ENCODE data around the gene ITPR2. TPM values are rescaled to one million over a fixed set of nuclear protein-coding genes. Genes with fewer than 3 reads are reported as not detected.
"Not testable (repeated sequence)": the region's sequence is repeated elsewhere in the genome, so short reads cannot be mapped to it uniquely, and the experiment has no call there.

ITPR2 gene
- polyA plus RNA-seq, 3 donors = 14.9 to 18.2 (median 15.1) TPM

DNA sequence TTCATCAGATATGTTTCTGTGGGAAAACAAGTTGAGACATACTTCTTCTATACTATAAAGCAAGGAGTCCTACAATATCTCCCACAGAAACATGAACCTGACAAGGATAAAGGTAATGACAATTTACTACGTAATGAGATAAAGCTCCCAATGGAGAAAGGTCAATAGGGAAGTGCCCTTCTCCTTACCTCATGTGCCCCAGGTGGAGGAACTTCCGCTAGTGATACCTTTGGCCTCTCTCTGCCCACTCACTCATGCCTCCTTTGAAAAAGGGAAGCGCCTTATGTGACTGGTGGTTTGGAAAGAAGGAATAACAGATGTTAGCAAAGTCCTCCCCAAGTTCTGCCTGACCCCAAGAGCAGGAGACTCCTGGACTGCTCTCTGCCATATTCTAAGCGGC lies 305.3 kb downstream of the ITPR2 start:
- DNase-seq (ENCODE audit: extremely low read depth in 1 of 11, low read depth in 9 of 11, low spot score in 4 of 11) = no peak

DNA sequence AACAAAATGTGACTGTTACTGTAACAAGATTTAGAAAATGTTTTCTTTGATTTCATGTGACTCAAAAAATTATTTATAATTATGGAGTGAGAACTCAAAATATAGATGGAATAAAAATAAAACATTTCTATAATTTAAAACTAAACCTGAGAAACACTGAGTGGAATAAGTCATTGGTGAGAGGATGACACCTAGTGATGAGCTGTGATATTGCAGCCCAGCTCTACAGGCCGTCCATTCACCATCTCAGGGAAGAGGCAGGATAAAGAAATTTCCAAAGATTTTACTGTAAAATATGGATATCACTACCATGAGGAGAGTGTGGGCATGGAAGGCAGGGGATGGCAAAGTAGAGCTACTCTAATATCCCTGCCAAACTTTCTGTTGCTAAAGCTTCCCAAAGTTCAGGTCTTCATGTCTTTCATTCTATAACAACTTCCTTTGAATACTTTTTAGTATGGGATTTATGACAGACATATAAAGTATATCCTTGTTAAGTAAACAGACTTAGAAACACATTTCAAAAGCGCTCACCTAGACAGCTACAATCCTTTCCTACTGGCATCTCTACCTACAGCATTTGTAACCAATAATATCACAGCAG lies 308.0 kb downstream of the ITPR2 start:
- DNase-seq (ENCODE audit: extremely low read depth in 1 of 11, low read depth in 9 of 11, low spot score in 4 of 11) = no peak

DNA sequence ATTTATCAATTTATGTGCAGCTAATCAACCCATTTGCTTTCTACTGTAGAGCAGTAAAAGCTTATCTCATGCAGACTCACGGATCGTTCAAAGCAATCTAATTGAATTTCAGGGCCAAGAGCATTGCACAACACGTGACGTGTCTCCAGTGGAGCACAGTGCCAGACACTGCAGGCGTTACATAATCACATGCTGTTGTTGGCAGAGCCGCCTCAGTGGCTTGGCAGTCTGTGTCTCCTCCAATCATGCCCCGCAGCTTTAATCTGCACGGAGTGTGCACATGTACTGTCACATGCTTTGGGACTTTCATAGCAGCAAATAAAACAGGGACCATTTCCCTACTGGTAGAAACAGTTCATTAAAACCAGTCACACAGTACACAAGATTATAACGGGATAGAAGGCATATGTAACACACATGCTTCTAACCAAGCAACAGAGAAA lies 309.3 kb downstream of the ITPR2 start:
- peak in 6 of 11 donors; percentile 7 to 29 (median 20) for DNase-seq (ENCODE audit: extremely low read depth in 1 of 11, low read depth in 9 of 11, low spot score in 4 of 11)

DNA sequence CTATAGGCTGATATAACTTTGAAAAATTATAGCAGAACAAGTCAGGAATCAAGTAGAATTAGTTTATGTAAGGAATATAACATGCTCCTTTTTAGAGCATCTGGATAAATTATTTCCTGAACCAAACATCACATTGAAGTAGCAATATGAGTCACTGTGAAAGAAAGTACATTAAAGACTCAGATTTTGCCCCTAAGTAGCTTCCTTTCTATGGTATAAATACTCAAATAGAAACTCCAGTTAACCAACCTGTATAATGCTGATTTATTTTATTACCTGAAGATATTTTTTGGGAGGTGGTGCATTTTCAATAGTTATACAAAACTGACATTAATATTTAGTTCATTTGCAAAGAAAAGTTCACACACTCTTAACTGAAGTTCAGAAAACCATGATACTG lies 312.1 kb downstream of the ITPR2 start:
- DNase-seq (ENCODE audit: extremely low read depth in 1 of 11, low read depth in 9 of 11, low spot score in 4 of 11) = no peak

DNA sequence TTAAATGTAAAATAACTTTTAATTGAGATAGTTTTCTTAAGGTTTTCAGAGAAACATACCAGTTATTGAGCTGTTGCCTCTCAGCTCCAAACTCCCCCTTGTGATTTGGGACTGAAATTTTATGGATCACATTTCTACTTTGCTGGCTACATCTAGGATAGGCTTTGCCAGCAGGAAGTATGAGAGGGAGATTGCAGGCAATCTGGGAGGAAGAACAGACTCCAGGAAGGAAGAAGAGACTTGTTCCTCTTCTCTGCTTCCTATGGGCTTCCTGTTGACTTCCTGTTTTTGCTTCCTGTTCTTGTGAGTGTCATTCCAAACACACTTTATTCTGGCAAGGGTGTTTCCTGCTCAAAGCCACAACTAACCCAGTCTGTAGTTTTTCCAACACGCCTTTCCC lies 312.9 kb downstream of the ITPR2 start:
- DNase-seq (ENCODE audit: extremely low read depth in 1 of 11, low read depth in 9 of 11, low spot score in 4 of 11) = no peak

DNA sequence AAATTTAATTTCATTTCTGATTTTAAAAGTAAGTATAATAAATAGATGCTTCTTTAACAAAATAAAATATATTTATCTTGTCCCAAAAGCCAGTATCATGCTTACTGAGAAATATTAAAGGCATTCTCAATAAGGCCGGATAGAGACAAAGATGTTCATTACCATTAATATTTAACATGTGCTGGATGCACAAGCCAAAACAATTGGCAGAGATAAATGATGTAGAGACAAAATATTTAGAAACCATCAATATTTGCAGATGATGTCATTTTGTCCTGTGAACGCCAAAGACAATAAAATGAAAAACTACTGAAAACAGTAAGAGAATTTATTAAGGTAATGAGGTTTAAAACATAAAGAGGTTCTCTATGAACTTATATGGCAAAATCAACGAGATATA lies 313.5 kb downstream of the ITPR2 start:
- no peak for DNase-seq (ENCODE audit: extremely low read depth in 1 of 11, low read depth in 9 of 11, low spot score in 4 of 11)

DNA sequence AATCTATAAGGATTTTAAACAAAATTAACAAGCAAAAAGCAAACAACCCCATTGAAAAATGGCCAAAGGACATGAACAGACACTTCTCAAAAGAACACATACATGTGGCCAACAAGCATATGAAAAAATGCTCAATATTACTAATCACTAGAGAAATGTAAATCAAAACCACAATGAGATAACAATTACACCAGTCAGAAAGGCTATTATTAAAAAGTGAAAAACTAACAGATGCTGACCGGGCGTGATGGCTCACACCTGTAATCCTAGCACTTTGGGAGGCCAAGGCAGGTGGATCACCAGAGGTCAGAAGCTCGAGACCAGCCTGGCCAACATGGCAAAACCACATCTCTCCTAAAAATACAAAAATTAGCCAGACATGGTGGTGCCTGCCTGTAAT lies 315.7 kb downstream of the ITPR2 start:
- DNase-seq (ENCODE audit: extremely low read depth in 1 of 11, low read depth in 9 of 11, low spot score in 4 of 11) = not testable (repeated sequence)

DNA sequence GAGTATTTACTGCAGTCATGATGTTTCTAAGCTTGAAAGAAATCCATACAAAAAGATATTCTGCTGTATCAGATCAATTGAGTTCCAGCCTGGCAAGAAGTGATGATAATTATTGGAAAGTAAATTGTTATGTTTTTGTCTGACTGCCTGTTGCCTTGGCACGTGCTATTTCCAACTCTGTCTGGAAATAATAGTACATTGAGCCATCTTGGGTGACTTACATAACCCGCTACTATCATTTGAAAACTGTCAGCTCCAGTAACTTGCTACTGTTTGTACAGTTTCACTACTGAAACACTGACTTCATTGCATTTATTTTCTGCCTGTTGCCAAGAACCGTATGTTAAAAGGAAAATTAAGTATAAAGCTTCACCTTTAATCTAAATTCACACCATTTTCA lies 318.6 kb downstream of the ITPR2 start:
- DNase-seq (ENCODE audit: extremely low read depth in 1 of 11, low read depth in 9 of 11, low spot score in 4 of 11) = no peak

DNA sequence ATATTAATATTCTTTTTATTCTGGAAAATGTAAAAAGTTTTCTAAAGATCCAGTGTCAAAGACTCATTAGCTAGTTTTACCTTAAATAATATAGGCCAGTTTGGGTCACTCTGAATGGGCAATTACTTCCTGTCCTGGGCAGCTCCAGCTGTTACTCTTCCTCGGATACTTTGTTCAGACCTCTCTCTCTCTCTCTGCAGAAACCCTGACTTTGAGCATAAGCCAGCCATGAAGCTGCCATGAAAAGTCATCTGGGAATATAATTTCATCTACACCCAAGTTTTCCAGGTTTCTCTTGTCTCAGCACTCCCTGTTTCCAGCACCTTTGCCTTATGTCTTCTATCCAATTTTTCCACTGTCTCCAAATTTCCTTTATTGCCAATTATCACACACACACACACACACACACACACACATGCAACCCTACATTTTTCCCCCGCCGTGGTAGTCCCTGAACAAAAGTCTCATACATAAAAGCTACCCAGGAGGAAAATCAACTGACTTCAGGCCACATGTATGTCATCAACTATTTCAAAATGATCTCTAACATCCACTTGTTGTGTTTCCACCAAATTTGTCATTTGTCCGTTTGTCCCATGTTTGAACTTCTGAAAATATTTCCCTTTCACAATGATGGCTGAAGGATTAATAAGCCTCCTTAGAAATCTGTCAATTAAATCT lies 319.5 kb downstream of the ITPR2 start:
- DNase-seq (ENCODE audit: extremely low read depth in 1 of 11, low read depth in 9 of 11, low spot score in 4 of 11) = no peak

DNA sequence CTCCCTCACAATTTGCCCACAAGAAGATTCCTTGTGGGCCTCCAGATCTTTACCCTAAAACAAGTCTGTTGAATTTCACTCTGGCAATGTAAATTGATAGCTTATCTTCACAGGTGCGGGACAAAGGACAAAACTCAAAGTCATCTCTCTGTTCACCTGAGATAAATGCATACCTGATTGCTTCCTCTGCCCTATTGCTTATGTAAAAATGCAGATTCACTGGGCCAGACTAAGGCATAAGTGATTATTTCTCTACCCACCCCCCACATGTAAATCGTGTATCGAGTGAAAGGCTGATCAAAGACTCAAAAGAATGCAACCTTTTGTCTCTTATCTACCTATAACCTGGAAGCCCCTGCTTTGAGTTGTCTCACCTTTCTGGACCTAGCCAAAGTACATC lies 320.8 kb downstream of the ITPR2 start:
- DNase-seq (ENCODE audit: extremely low read depth in 1 of 11, low read depth in 9 of 11, low spot score in 4 of 11) = no peak

DNA sequence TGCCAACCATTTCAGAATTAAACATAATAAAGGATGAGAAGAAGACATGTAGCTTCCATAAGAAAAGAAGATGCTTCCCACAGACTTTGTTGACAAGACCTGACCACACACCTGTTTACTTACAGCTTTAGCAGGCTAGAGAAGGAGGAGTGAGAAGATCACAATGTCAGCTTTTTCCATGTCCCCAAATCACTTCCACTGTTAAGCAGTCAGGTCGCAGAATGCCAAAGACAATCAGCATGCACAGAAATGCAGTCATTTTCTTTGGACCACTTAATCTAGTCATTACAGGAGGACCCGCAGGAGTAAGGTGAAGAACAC lies 322.7 kb downstream of the ITPR2 start:
- DNase-seq (ENCODE audit: extremely low read depth in 1 of 11, low read depth in 9 of 11, low spot score in 4 of 11) = no peak

DNA sequence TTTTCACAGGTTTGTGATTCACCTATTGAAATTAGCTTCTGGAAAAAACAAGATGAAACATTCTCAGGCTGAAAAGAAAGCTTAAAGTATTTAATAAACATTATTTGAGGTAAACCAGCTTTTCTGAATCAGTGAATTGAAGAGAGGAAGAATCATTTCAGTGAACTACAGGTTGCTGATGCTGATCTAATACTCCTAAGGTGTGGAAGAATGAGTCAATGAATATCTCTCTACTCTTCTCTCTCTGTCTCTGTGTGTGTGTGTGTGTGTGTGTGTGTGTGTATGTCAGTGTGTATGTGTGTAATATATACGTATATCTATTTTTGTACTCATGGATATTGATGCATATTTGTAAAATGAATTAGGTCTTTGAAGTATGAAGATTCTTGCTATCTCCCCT lies 325.4 kb downstream of the ITPR2 start:
- no peak for DNase-seq (ENCODE audit: extremely low read depth in 1 of 11, low read depth in 9 of 11, low spot score in 4 of 11)

DNA sequence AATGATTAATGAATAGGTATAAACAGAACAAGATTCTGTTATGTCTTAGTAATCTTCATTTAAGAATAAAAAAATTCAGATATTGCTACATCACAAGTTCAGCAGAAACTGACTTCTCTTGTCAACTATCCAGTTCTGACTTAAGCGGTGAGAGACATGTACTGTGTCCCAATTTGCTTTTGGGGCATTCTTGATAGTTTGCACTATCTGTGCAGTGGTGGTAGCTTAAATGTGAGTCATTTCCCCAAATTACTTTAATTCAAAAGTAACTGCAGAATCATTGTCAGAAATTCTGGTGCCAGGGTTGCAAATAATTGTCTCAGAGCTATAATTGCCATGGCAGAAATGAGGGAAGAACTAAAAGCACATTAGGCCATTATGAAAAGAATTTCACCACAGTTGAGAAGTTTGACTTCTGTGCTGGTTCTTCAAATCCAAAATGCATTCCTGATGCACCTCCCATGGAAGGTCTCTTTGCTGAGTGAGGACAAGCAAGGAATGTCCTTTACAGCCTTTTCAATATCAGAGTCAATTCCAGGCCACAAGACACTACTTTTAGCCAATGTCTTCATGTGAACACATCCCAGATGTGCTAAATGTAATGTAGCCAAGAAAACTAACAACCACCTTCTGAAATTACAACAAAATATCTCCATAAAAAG lies 332.9 kb downstream of the ITPR2 start:
- no peak for DNase-seq (ENCODE audit: extremely low read depth in 1 of 11, low read depth in 9 of 11, low spot score in 4 of 11)

DNA sequence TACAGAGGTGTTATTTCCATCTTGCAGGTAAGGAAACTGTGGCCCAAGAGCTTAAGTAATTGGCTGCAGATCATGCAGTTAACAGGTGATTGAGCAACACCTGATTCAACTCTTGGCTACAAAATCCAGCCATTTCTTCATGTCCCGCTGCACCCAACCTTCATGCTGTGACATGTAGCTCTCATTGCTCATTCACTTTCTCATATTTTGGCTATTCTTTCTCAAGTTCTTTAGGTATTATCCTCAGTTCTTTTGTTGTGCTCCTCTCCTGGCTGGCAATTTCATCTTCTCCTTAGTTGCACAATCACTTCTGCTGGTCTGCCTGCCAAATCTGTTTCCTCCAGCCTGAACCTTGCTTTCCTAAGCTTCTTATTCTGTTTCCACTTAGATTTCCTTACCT lies 336.8 kb downstream of the ITPR2 start:
- DNase-seq (ENCODE audit: extremely low read depth in 1 of 11, low read depth in 9 of 11, low spot score in 4 of 11) = no peak

DNA sequence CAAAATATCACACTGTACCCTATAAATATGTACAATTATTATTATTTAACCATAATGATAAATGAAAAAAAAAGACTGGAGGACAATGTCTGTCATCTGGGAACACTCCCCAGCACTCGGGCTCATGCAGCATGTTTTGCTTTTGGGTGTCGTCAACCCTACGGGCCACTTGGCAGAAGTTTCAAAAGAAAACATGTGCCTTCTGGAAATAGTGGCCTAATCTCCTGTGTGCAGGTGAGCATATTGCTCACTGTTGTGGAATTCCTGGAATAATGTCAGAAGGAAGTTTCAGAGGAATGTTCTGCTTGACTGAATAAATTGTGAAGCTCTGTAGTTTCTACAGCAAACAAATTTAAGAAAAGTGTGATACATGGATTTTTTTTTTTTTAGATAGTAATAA lies 339.3 kb downstream of the ITPR2 start:
- DNase-seq (ENCODE audit: extremely low read depth in 1 of 11, low read depth in 9 of 11, low spot score in 4 of 11) = no peak

DNA sequence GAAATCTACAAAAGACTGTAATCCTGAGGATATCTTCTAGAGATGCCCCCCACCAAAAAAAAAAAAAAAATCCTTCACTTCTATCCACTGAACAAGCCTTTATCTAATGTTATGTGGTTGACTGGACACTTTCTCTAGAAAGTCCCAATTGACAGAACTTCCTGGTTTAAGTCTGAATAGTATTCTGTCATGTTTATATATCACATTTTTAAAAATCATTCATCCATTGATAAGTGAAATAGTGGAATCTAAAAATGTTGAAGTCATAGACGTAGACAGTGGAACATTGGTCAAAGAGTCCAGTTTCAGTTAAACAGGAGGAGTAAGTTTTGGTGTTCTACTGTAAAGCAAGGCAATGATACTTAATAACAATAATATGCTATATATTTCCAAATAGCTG lies 340.6 kb downstream of the ITPR2 start:
- DNase-seq (ENCODE audit: extremely low read depth in 1 of 11, low read depth in 9 of 11, low spot score in 4 of 11) = no peak

DNA sequence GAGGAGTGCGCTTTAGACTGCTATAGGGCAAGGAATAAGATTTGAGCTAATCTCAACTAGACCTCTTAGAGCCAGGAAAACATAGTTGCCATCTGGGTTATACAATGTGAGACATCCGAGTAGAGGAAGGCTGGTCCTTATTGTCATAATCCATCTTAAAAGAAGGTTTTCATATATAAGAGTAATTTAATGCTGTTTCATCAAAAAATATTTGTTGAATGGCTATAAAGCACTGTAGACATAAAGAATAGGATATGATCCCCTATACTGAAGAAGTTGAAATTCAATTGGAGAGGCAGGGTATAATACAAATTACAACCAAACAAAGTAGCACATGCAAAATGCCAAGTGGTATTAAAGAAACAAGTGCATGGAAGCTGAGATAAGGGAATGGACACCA lies 343.1 kb downstream of the ITPR2 start:
- DNase-seq (ENCODE audit: extremely low read depth in 1 of 11, low read depth in 9 of 11, low spot score in 4 of 11) = no peak

DNA sequence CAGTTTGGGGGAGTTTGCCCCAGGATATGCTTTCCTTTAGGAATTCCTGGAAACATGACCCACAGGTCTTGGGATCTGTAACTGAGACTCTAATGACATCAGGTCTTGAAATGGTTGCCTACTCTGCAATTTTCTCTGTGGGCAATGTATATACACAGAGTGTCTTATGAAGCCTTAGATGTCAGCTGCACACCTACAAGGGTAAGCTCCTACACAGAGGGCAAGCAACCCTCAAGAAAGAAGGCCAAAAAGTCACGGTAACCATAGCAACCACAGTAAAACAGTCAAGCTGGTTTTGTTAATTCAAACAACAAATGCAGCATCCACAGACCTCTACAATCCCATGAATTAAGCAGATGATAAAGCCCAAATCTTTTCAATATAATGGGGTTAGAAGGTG lies 344.6 kb downstream of the ITPR2 start:
- no peak for DNase-seq (ENCODE audit: extremely low read depth in 1 of 11, low read depth in 9 of 11, low spot score in 4 of 11)

DNA sequence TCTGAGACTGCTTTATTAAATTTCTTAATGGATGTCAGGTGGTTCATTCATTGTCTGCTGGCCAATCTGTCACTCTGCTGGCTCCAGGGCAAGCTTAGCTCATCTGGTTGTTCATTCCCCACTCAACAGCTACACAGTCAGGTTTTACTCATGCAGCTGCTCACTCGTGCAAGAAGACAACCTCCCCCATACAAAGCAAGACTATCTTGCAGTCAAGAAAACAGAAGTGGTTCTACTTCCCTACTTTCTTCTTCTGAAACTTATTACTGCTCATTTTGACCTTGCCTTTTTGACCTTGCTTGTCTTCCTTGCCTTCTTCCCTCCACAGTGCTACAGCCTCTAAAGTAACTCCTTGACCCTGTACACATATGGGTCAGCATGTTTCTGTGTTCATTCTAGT lies 359.7 kb downstream of the ITPR2 start:
- peak in 3 of 11 donors; percentile 9 to 18 (median 11) for DNase-seq (ENCODE audit: extremely low read depth in 1 of 11, low read depth in 9 of 11, low spot score in 4 of 11)

DNA sequence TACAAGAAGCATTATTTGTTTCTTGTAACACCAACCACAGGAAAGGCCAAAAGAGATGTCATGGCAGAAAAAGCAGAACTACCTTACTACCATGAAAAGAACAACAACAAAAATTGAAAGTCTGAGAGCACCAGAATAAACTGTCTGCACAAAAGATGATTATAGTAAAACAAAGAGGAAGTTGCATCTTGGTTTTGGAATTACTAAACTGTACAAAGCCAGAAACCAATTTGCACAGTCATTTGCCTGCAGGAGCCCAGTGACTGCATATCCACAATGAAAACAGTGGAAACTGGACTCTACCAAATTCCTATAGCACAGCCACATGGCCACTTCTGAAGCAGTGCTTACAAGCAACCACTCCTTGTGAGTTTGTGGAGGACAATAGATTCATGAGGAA lies 361.4 kb downstream of the ITPR2 start:
- no peak for DNase-seq (ENCODE audit: extremely low read depth in 1 of 11, low read depth in 9 of 11, low spot score in 4 of 11)
